Hepatocyte (in vitro differentiated cells): Measurements from ENCODE around the gene SMIM1. TPM values are rescaled to one million over a fixed set of nuclear protein-coding genes. Genes with fewer than 3 reads are reported as not detected.

Experiments used
- DNase-seq: peaks from one replicate; pipeline ENCODE4 v3.0.0-alpha.2; 2016; ENCODE audit warnings: low spot score
- H2AFZ ChIP-seq: fragments of 200-600 bp; sonication (generic); 2 replicates; pipeline ENCODE4 v1.6.0; 2016; ENCODE audit warnings: antibody characterized with exemption, mild to moderate bottlenecking
- H3K27ac ChIP-seq: fragments of 200-600 bp; sonication (generic); 2 replicates; pipeline ENCODE4 v1.5.1; 2016; ENCODE audit warnings: mild to moderate bottlenecking
- H3K27me3 ChIP-seq: fragments of 200-600 bp; sonication (generic); 2 replicates; pipeline ENCODE4 v1.6.1; 2016
- H3K36me3 ChIP-seq: fragments of 200-600 bp; sonication (generic); replicated peaks from 2 replicates; pipeline ENCODE4 v1.5.1; 2016; ENCODE audit warnings: low read depth; ENCODE audit not compliant: insufficient read depth
- H3K4me1 ChIP-seq: fragments of 200-600 bp; sonication (generic); 2 replicates; pipeline ENCODE4 v1.5.1; 2016; ENCODE audit warnings: mild to moderate bottlenecking, moderate library complexity; ENCODE audit not compliant: insufficient read depth
- H3K4me2 ChIP-seq: fragments of 200-600 bp; sonication (generic); 2 replicates; pipeline ENCODE4 v1.6.0; 2016
- H3K4me3 ChIP-seq: fragments of 200-600 bp; sonication (generic); 2 replicates; pipeline ENCODE4 v1.5.1; 2016; ENCODE audit warnings: mild to moderate bottlenecking
- H3K79me2 ChIP-seq: fragments of 200-600 bp; sonication (generic); 2 replicates; pipeline ENCODE4 v1.6.0; 2017; ENCODE audit warnings: mild to moderate bottlenecking
- H3K9me2 ChIP-seq: fragments of 200-600 bp; sonication (generic); replicated peaks from 2 replicates; pipeline ENCODE4 v1.6.0; 2017; ENCODE audit warnings: mild to moderate bottlenecking; ENCODE audit not compliant: insufficient read depth
- H3K9me3 ChIP-seq: fragments of 200-600 bp; sonication (generic); 2 replicates; pipeline ENCODE4 v1.5.1; 2016; ENCODE audit warnings: low read depth, mild to moderate bottlenecking
- H4K20me1 ChIP-seq: fragments of 200-600 bp; sonication (generic); 2 replicates; pipeline ENCODE4 v1.6.0; 2016; ENCODE audit warnings: mild to moderate bottlenecking; ENCODE audit not compliant: insufficient read depth, poor library complexity, severe bottlenecking
- CTCF ChIP-seq: fragments of 200-600 bp; sonication (generic); IDR thresholded peaks from 2 replicates; pipeline ENCODE4 v1.5.1; 2016; ENCODE audit warnings: antibody characterized with exemption, mild to moderate bottlenecking; ENCODE audit not compliant: poor library complexity
- EZH2 ChIP-seq: fragments of 200-600 bp; sonication (generic); IDR thresholded peaks from 2 replicates; pipeline ENCODE4 v1.6.1; 2016; ENCODE audit warnings: antibody characterized with exemption, mild to moderate bottlenecking, borderline replicate concordance
- EZH2phosphoT487 ChIP-seq: fragments of 200-600 bp; sonication (generic); IDR thresholded peaks from one replicate; pipeline ENCODE4 v1.6.1; 2018; ENCODE audit warnings: antibody characterized with exemption, mild to moderate bottlenecking, low read depth, moderate library complexity; ENCODE audit not compliant: unreplicated experiment, severe bottlenecking
- WGBS: methylation state at CpG from one replicate; pipeline ENCODE4 v1.1.6; 2016; ENCODE audit warnings: low lambda C conversion rate; ENCODE audit errors: missing lambda C conversion rate; 5-methylcytosine and 5-hydroxymethylcytosine counted together
- polyA plus RNA-seq: library from polyadenylated mRNA; unstranded; fragments of >200 nt; fragmentation: Nextera tagmentation; extraction: Ambion mirVana; gene quantifications from 2 replicates; pipeline ENCODE4 v1.2.1, GENCODE V29; 2016
- small RNA-seq: library from RNA; depleted of rRNA; stranded (forward); fragments of <200 nt; gene quantifications from one replicate; pipeline ENCODE3, GENCODE V24; 2014
- total RNA-seq: library from RNA; depleted of rRNA; stranded (reverse); fragments of >200 nt; gene quantifications from 2 replicates; pipeline ENCODE4 v1.2.3, GENCODE V29; 2014

The SMIM1 gene
- total and polyA plus RNA-seq, 2 experiments from 2014 or later, result 21.0 to 118 TPM

DNA sequence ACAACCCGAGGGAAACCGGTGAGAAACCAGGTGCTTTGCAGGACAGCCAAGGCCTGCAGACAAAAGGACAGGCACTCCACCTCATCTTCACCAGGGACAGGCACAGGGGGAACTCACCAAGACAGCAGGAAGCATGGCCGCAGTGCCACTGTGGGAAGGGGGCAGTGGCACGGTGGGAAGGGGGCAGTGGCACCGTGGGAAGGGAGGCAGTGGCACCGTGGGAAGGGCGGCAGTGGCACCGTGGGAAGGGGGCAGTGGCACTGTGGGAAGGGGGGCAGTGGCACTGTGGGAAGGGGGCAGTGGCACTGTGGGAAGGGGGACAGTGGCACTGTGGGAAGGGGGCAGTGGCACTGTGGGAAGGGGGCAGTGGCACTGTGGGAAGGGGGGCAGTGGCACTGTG is 52.1 kb downstream of the SMIM1 start:
- no peaks in the 10 kb centered on the region for H3K9me3 ChIP-seq
- no peak overlapping the region for H3K4me2 ChIP-seq
- H3K4me1 ChIP-seq, result no peaks in the 10 kb centered on the region
- no peaks in the 10 kb centered on the region for H3K36me3 ChIP-seq
- H3K79me2 ChIP-seq, result no peaks in the 10 kb centered on the region
- H3K27me3 ChIP-seq, result no peaks in the 10 kb centered on the region
- H3K9me2 ChIP-seq, result no peaks in the 10 kb centered on the region
- TF ChIP-seq EZH2phosphoT487 (no peak), CTCF (no peak), EZH2 (no peak)
- DNase-seq, result no peak
- H2AFZ ChIP-seq, result no peak overlapping the region
- no peaks in the 10 kb centered on the region for H4K20me1 ChIP-seq
- H3K4me3 ChIP-seq, result no peak overlapping the region
- H3K27ac ChIP-seq, result no peak overlapping the region
- WGBS, result 94% methylated on average over 5 of the region's 8 CpGs

DNA sequence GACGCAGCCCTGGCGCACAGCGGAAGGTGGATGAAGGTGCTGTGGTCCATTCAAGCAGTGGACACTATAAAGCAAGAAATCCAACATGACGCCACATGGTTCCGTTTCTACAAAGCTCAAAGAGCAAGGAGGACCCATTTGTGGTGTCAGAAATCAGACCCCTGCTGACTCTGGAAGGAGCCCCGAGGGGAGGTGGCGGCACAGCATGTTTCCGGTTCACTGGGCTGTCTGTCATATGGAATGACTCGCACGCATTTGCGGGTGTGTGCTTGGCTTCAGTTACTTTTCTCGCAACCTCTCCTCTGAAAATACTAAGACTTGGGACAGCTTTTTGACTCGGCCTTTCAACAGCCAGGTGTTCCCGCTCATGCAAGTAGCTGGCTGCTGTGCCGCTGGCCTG is 52.8 kb downstream of the SMIM1 start:
- no peaks in the 10 kb centered on the region for H3K79me2 ChIP-seq
- WGBS, result 87% methylated on average over 15 of the region's 15 CpGs
- H3K27ac ChIP-seq, result no peak overlapping the region
- no peaks in the 10 kb centered on the region for H3K4me1 ChIP-seq
- DNase-seq, result no peak
- H3K4me3 ChIP-seq, result no peak overlapping the region
- no peaks in the 10 kb centered on the region for H3K9me2 ChIP-seq
- TF ChIP-seq CTCF (no peak), EZH2phosphoT487 (no peak), EZH2 (no peak)
- H3K9me3 ChIP-seq, result no peaks in the 10 kb centered on the region
- no peak overlapping the region for H2AFZ ChIP-seq
- H4K20me1 ChIP-seq, result no peaks in the 10 kb centered on the region
- no peak overlapping the region for H3K4me2 ChIP-seq
- no peaks in the 10 kb centered on the region for H3K27me3 ChIP-seq
- no peaks in the 10 kb centered on the region for H3K36me3 ChIP-seq

Small RNAs within 50 kb of the gene (small RNA-seq; reads per million reads assigned to genes)
- not detected for gene RF02197
- not detected for gene RN7SL574P

Other genes starting within 250 kb of the SMIM1 start
- 9.6 and 11.6 TPM in 2 replicates for gene MEGF6, start 161.2 kb upstream of the SMIM1 start, total RNA-seq
- 21.9 and 23.5 TPM in 2 replicates for gene MEGF6, start 161.2 kb upstream of the SMIM1 start, polyA plus RNA-seq
- 57.9 and 61.7 TPM in 2 replicates for gene TPRG1L, start 147.7 kb upstream of the SMIM1 start, total RNA-seq
- 53.4 and 74.1 TPM in 2 replicates for gene TPRG1L, start 147.7 kb upstream of the SMIM1 start, polyA plus RNA-seq
- 14.3 and 14.7 TPM in 2 replicates for gene WRAP73, start 122.6 kb upstream of the SMIM1 start, total RNA-seq
- 23.5 and 28.8 TPM in 2 replicates for gene WRAP73, start 122.6 kb upstream of the SMIM1 start, polyA plus RNA-seq
- gene TP73, start 120.2 kb upstream of the SMIM1 start, total RNA-seq, result 0.16 and 0.47 TPM in 2 replicates
- gene TP73, start 120.2 kb upstream of the SMIM1 start, polyA plus RNA-seq, result 0.27 and 1.4 TPM in 2 replicates
- 0.17 and 0.72 TPM in 2 replicates for gene CCDC27, start 20.3 kb upstream of the SMIM1 start, total RNA-seq
- 0.59 and 0.73 TPM in 2 replicates for gene CCDC27, start 20.3 kb upstream of the SMIM1 start, polyA plus RNA-seq
- gene LRRC47, start 23.7 kb downstream of the SMIM1 start, total RNA-seq, result 27.3 and 36.2 TPM in 2 replicates
- gene LRRC47, start 23.7 kb downstream of the SMIM1 start, polyA plus RNA-seq, result 37.4 and 38.8 TPM in 2 replicates
- gene CEP104, start 84.5 kb downstream of the SMIM1 start, total RNA-seq, result 7.7 and 12.7 TPM in 2 replicates
- 22.6 and 25.2 TPM in 2 replicates for gene CEP104, start 84.5 kb downstream of the SMIM1 start, polyA plus RNA-seq
- 5.3 and 6.2 TPM in 2 replicates for gene DFFB, start 84.7 kb downstream of the SMIM1 start, total RNA-seq
- gene DFFB, start 84.7 kb downstream of the SMIM1 start, polyA plus RNA-seq, result 3.5 and 5.5 TPM in 2 replicates
- 20.7 and 26.7 TPM in 2 replicates for gene C1orf174, start 127.5 kb downstream of the SMIM1 start, total RNA-seq
- 23.6 and 28.9 TPM in 2 replicates for gene C1orf174, start 127.5 kb downstream of the SMIM1 start, polyA plus RNA-seq